GM21723 (cell line): ENCODE data around the gene ERCC5.

ENCODE experiments used
- ATAC-seq: cut with Tn5 transposase; IDR thresholded peaks from one replicate; pipeline ENCODE4 v1.9.1; 2021; ENCODE audit warnings: mild to moderate bottlenecking, moderate library complexity; ENCODE audit not compliant: unreplicated experiment

ERCC5 gene

GRCh38 chr13:102879793-102880499 lies 34.1 kb downstream of the ERCC5 start:
- ATAC-seq: no peak

- no peak for ATAC-seq
Measured at GRCh38 chr13:102881819-102882686, 36.2 kb downstream of the ERCC5 start.

- no peak for ATAC-seq
Measured at GRCh38 chr13:102892503-102892902, 46.7 kb downstream of the ERCC5 start.

GRCh38 chr13:102897371-102898138 lies 51.7 kb downstream of the ERCC5 start:
- no peak for ATAC-seq

- no peak for ATAC-seq
Measured at GRCh38 chr13:102900193-102900608, 54.4 kb downstream of the ERCC5 start.

GRCh38 chr13:102901056-102901455 lies 55.2 kb downstream of the ERCC5 start:
- ATAC-seq: no peak

- no peak for ATAC-seq
Measured at GRCh38 chr13:102901615-102902305, 55.9 kb downstream of the ERCC5 start.

- ATAC-seq: no peak
Measured at GRCh38 chr13:102902789-102903347, 57.0 kb downstream of the ERCC5 start.

- no peak for ATAC-seq
Measured at GRCh38 chr13:102903659-102904407, 58.0 kb downstream of the ERCC5 start.

DNA sequence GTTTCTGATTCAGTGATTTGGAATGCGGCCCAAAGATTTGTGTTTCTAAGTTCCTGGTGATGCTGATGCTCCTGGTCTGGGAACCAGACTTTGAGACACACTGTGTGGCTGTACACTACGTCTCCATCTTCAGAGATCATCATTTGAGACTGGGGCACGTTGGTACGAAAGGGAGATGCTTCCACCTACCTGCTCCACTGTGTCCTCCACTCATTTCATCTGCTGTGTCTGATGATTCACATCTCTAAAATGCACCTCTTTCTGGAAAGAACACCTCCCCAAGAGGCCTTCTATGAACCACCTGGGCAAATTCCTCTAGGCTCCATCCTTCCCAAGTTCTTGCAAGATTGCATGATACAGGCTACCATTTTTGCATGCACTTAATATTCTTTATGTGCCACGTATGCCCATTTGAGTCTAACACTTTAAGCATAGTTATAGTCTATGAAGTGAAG lies 58.6 kb downstream of the ERCC5 start:
- no peak for ATAC-seq

DNA sequence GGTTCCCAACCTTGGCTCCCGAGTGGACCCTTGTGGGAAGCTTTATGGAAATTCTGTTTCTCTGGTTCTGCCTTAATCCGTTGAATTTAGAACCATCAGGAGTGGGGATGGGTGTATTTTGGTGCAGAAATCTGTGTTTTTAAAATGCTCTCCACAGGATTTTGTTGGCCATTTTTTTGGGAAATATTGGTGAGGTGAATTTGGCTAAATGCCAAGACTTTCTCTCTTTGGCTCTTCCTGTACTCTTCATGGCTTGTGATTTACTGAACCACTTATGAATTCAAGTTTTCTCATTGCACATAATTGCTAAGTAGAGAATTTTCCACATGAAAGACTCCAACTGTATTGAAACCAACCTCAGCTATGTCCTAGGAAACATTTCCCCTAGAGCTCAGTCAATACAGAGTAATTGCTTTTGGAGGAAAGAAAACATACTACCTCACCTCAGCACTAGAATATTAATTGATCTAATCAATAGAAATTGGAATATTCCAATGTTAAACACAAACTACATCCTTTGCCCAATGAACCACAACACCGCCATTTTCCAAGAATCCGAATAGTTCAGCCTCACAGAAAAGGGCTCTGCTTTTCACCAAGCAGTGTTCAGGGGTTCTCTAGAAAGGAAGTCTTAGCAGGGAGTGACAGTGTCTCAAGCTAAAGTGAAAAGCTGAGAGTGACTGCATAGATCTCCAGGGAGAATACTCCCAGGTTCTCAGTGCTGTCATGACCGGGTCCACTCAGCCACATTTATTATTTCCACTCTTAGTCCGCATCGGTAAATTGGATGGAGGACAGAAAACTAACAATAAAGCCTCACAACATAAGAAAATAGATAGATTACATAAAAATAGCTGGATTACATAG lies 60.3 kb downstream of the ERCC5 start:
- ATAC-seq: no peak

- peak; percentile 69 for ATAC-seq
Measured at GRCh38 chr13:102907016-102907756, 61.4 kb downstream of the ERCC5 start.

DNA sequence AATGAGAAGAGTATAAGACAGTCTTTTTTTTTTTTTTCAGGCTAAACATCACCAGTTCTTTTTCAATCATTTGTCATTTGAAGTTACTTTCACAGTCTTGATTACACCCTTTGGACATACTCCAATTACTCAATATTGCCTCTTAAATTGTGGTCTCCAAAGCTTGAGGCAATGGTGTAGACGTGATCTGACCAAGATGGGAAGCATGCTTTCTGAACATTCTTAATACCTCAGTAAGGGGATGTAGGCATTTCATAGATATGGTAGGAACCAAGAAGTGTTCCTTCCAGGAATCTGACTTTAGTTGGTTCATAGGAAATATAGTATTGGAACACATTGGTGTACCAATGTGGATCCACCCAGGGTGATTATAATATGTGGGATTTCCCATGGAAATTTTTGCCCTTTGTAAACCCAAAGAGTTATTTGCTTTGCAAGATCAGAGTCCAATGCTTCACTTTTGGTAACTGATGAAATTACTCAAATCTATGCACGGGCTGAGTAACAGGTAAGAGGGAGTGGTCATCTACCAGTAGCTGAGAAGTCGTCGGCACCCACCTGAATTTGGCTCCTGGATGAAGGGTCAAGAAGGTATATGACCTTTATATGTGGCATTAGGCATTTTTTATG lies 62.2 kb downstream of the ERCC5 start:
- peak; percentile 2 for ATAC-seq

DNA sequence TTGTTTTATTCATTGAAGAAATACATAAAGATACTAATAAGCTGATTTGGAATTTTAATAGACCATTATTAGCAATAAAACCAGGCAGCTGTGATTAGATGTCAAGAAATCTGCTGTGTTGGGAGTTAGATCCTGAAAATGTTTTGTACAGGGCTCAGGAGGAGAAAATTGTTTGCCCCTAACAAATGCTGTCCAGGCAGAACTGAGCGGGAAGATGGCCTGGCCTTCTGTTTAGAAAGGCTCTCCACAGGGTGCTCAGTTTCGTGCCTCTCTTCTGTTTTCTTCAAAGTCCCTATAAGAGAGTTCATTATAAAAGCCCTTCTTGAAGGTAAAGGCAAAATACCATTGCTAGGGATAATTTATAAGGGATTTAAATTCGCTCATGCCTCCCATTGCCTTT lies 64.1 kb downstream of the ERCC5 start:
- ATAC-seq: no peak

DNA sequence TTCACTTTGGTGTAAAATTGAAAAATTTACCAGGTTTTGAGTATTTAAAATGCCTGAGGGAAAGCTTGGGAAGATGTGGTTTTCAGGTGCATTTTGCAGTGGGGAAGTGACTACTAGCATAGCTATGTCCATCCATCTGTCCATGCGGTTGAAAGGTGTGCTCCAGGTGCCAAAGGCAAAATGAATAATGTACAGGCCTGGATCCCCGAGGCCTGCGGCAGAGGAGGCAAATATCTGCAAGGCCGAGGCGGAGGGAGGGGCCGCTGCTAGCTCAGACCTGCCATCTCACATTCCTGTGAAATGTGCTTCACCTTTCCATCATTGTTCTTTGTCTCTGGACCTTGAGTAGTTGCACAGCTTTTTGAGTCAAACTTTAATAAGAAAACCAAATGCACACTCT lies 65.5 kb downstream of the ERCC5 start:
- ATAC-seq: no peak

- ATAC-seq: no peak
Measured at GRCh38 chr13:102912599-102912998, 66.8 kb downstream of the ERCC5 start.

DNA sequence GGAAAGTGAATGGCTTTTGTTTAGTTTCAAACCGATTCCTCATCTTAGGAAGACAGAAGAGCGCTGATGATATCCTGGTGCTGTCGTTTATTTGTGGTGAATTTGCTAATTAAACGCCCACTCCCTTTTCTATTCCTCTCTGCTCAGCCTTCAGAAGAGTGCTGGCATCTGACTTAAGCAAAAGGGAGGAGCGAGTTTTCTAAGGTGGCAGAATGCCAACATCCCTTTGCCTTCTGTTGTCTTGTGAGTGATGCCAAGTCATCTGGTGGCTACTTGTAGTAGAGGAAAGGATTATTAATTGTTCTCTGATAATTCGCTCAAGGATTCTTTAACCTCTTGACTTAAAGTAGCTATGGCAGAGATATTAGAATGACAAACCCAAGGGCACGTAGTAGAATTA lies 68.1 kb downstream of the ERCC5 start:
- no peak for ATAC-seq
